Adrenal gland (tissue), 5 donors: Measurements from ENCODE around the gene LEF1.

ENCODE experiments used
- POLR2A ChIP-seq, 2 donors: fragments of 450-650 bp; IDR thresholded peaks; one replicate each; pipeline ENCODE4 v1.6.1; 2017; ENCODE audit warnings: antibody characterized with exemption in 2 of 2, mild to moderate bottlenecking in 2 of 2, moderate library complexity in 1 of 2
- TF ChIP-seq, protein P1 (sequence below), 6 experiments: fragments of 450-650 bp in 4 of 6; fragments of 200-600 bp in 2 of 6; sonication (generic) in 1 of 6; IDR thresholded peaks; 1 replicate in 5 of 6; 2 replicates in 1 of 6; pipeline versions ENCODE4 v1.5.1 to v1.8.0; 2016 to 2021; ENCODE audit warnings: antibody characterized with exemption in 6 of 6, mild to moderate bottlenecking in 2 of 6, moderate library complexity in 1 of 6
- donor health status: DM: no; HTN: no; CAD: no.

DNA sequence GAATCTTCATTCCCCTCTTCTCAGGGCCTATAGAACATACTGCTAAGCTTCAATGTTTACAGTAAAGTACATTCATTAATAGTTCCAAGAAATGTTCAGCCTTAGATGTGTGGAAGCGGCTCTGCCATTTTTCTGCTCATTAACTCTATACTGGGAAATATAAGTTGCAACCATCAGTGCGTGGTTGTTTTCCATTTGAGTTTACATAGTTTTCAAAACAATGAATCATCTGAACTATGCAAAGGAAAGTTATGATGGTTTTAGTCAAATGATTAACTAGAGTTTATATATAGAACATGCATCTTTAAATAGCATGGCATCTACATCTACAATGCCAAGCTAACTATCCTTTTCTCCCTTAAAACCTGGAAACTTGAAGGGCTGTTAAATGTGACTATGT lies 29.6 kb downstream of the LEF1 start:
- no peak for TF ChIP-seq POLR2A (IDR thresholded peaks at IDR 0.05)
- TF ChIP-seq, protein P1, sequence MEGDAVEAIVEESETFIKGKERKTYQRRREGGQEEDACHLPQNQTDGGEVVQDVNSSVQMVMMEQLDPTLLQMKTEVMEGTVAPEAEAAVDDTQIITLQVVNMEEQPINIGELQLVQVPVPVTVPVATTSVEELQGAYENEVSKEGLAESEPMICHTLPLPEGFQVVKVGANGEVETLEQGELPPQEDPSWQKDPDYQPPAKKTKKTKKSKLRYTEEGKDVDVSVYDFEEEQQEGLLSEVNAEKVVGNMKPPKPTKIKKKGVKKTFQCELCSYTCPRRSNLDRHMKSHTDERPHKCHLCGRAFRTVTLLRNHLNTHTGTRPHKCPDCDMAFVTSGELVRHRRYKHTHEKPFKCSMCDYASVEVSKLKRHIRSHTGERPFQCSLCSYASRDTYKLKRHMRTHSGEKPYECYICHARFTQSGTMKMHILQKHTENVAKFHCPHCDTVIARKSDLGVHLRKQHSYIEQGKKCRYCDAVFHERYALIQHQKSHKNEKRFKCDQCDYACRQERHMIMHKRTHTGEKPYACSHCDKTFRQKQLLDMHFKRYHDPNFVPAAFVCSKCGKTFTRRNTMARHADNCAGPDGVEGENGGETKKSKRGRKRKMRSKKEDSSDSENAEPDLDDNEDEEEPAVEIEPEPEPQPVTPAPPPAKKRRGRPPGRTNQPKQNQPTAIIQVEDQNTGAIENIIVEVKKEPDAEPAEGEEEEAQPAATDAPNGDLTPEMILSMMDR (IDR thresholded peaks at IDR 0.05) = no peak
